Dermis blood vessel endothelial cell (primary cell): ENCODE measurements around the gene THSD4. TPM values are rescaled to one million over a fixed set of nuclear protein-coding genes. Genes with fewer than 3 reads are reported as not detected.

Source experiments
- DNase-seq: peaks from one replicate; pipeline ENCODE4 v3.0.0; 2010
- total RNA-seq: library from RNA; depleted of rRNA; stranded (reverse); fragments of >200 nt; gene quantifications from 2 replicates; pipeline ENCODE4 v1.2.3, GENCODE V29; 2014

The THSD4 gene
- total RNA-seq, 1 donor from 2014 or later = 34.2 TPM

DNA sequence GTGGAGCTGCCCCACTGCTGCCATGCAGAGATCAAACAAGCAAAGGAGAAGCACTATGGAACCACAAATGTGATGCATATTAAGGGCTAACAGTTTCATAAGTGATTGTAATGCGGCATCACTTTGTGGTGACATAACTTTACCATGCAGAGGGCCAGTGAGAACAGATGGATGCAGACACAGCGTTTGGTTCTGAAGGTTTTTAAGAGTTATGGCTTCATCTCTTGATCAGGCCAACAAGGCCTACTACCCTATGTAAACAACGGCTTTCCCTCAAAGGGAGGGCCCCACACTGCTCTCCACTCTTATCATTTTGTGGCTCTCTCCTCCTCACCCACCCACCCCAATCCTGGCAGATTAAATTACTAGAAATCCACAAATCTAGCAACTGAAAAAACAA lies 708.5 kb downstream of the THSD4 start:
- no peak for DNase-seq

DNA sequence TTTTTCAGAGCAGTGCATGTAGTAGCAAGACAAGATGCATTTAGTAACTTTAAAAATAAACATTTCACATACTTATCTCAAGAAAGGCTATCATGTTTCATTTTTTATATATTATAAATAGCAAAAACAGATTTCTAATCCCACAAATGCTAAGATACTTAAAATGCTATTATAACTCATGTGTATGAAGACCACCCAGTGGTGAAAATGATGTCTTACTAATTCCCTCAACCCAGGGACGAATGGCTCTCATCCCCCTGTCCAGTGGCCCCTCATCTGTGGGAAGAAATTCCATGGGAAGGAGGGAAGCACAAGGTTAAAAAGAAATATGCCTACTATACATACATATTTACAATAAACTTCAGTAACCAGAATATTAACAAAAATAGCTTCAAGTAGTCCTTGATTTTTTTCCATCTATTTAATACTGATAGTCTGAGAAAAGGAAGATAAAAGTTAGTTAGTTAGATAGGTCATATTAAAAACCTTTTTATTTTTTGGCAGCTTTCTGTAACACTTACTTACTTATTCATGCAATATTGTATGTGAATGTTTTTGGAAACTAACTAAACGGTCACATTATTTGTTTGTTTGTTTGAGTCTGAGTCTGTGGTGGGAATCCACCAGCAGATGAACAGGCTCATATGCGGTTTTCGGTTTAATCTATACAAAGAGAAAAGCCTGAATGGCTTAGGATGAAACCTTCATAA lies 709.9 kb downstream of the THSD4 start:
- DNase-seq = no peak

DNA sequence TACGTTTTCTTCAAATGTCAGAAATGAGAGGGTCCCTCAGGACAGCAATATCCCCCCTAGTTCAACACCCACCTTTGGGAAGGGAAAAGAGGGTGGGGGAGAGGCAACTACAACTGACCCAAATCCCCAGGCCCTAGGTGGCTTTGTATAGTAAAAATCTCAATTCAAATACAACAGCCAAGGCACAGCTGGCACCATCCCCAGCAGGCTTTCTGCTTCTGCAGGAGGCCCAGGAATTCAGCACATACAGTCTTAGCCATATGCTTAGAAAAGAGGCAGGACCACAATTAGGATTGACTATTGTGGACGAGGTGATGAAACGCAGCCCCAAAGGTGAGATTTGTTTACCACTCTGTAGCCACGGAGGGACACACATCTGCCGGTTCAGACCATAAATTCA lies 710.9 kb downstream of the THSD4 start:
- DNase-seq = no peak

DNA sequence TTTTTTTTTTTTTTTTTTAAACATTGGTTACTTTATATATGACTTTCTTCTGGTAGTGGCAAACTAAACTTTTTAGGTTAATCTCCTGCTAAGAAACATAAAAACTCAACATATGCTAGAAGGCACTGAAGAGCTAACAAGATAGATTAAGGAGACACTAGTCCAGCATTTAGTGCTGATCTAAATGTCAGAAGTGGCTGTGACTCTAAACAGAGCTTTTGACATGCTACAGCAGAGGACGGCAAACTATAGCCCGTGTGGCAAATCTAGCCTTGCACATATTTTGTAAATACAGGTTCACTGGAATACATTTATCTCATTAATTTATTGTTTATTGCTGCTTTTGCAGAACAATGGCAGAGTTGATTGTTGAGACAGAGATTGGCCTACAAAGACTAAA lies 715.7 kb downstream of the THSD4 start:
- DNase-seq = no peak

Other genes starting within 250 kb of the THSD4 start
- 2.0 and 2.3 TPM in 2 replicates for gene THAP10, start 223.0 kb upstream of the THSD4 start, total RNA-seq
- gene LRRC49, start 222.6 kb upstream of the THSD4 start, total RNA-seq = 4.9 and 6.3 TPM in 2 replicates